ENCODE measurements around the gene ARHGAP35. TPM values are rescaled to one million over a fixed set of nuclear protein-coding genes. Genes with fewer than 3 reads are reported as not detected.

ARHGAP35 gene
- total and polyA plus RNA-seq, 2 donors (not counting 3 experiments of a cell fraction or from before 2014, with no cell fraction given): 25.7 to 51.3 TPM

DNA sequence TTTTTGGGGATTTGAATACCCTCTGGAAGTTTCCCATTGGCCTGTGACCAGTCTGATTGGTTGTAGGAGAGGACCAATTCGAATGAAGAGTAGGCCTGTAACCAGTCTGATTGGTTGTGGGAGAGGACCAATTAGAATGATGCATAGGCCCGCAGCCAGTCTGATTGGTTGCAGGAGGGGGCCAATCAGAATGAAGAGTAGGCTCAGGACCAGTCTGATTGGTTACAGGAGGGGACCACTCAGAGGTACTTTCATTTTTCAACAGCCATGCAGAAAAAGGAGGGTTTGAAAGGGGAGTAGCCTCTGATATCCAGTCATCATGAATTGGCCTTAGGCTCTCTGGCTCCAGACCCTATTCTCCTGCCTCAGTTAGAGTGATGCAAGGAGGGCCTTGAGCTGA lies 42.0 kb upstream of the ARHGAP35 start:
- POLR2A ChIA-PET: no interaction called here
- Histone ChIP-seq H2AFZ (ENCODE audit: low read depth, low read length) (no peak overlapping the region), H3K9ac (replicated peaks; ENCODE audit: extremely low read depth, insufficient read depth, low read length) (no peak overlapping the region), H3K4me1 (ENCODE audit: control insufficient read depth, extremely low read depth, insufficient read depth, low read length) (peaks cover 6% of the 10 kb centered on the region), H3K9me1 (replicated peaks; ENCODE audit: control insufficient read depth, extremely low read depth, insufficient read depth, low read length) (no peaks in the 10 kb centered on the region), H3K27me3 (ENCODE audit: control insufficient read depth in 2 of 2, insufficient read depth in 2 of 2, low read length in 2 of 2) (no peaks in the 10 kb centered on the region), H3K4me2 (ENCODE audit: insufficient read depth, low read length) (no peak overlapping the region), H3K79me2 (ENCODE audit: control insufficient read depth, insufficient read depth, low read length) (no peaks in the 10 kb centered on the region), H3K27ac (ENCODE audit: insufficient read depth, low read depth, low read length) (no peak overlapping the region), H3K9me3 (replicated peaks; ENCODE audit: control insufficient read depth, insufficient read depth, low read length) (no peaks in the 10 kb centered on the region), H3K4me3 (replicated peaks in 1 of 3; ENCODE audit: insufficient read depth in 1 of 3, low read depth in 1 of 3, low read length in 3 of 3) (no peak overlapping the region), H3K36me3 (ENCODE audit: control insufficient read depth in 2 of 2, extremely low read depth in 1 of 2, insufficient read depth in 2 of 2, low read length in 2 of 2) (no peaks in the 10 kb centered on the region), H4K20me1 (replicated peaks; ENCODE audit: control insufficient read depth, extremely low read depth, insufficient read depth, low read length) (no peaks in the 10 kb centered on the region)
- BruUV-seq (replicated peaks): no TSS peak
- dilution Hi-C loops (cut with MboI; ENCODE audit: extremely low pct_ligation_motif_present, low sequenced_read_pairs): no loop called here
- FAIRE-seq: no peak
- TF ChIP-seq FOS (IDR thresholded peaks at IDR 0.05; ENCODE audit: borderline replicate concordance, insufficient read depth, low read length) (no peak), POLR2A (IDR thresholded peaks at IDR 0.05; ENCODE audit: low read depth, low read length) (no peak), POLR2AphosphoS5 (IDR thresholded peaks at IDR 0.05; ENCODE audit: insufficient read depth, low read depth, low read length) (no peak), EZH2 (IDR thresholded peaks at IDR 0.05; ENCODE audit: borderline replicate concordance, low read depth, low read length, severe bottlenecking) (no peak), MYC (IDR thresholded peaks at IDR 0.05; ENCODE audit: low read depth, low read length) (no peak), JUN (IDR thresholded peaks at IDR 0.05; ENCODE audit: borderline replicate concordance, insufficient read depth, insufficient read length, low read depth) (no peak), GATA2 (IDR thresholded peaks at IDR 0.05; ENCODE audit: insufficient read depth, insufficient read length, low read depth, low read length) (no peak)
- TF ChIP-seq, protein P1, sequence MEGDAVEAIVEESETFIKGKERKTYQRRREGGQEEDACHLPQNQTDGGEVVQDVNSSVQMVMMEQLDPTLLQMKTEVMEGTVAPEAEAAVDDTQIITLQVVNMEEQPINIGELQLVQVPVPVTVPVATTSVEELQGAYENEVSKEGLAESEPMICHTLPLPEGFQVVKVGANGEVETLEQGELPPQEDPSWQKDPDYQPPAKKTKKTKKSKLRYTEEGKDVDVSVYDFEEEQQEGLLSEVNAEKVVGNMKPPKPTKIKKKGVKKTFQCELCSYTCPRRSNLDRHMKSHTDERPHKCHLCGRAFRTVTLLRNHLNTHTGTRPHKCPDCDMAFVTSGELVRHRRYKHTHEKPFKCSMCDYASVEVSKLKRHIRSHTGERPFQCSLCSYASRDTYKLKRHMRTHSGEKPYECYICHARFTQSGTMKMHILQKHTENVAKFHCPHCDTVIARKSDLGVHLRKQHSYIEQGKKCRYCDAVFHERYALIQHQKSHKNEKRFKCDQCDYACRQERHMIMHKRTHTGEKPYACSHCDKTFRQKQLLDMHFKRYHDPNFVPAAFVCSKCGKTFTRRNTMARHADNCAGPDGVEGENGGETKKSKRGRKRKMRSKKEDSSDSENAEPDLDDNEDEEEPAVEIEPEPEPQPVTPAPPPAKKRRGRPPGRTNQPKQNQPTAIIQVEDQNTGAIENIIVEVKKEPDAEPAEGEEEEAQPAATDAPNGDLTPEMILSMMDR (IDR thresholded peaks at IDR 0.05; ENCODE audit: extremely low read depth in 1 of 2, insufficient read depth in 1 of 2, low read depth in 1 of 2, low read length in 2 of 2): no peak
- TF ChIP-seq, protein P2, sequence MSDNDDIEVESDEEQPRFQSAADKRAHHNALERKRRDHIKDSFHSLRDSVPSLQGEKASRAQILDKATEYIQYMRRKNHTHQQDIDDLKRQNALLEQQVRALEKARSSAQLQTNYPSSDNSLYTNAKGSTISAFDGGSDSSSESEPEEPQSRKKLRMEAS (IDR thresholded peaks at IDR 0.05; ENCODE audit: insufficient read depth, insufficient read length): no peak
- intact Hi-C loops (cut with micrococcal nuclease): no loop called here
- no peak for DNase-seq (ENCODE audit: low read depth, low spot score)
- CTCF ChIA-PET: interaction anchor here (1.2 kb wide), 1 partner anchor 11 kb away, joined by 3 read pairs; no protein-coding TSS in a partner anchor
